DLD1 (cell line): ENCODE data around the gene MAN1A1.

Experiments
- in situ Hi-C: cut with HindIII; loops from 2 replicates; pipeline ENCODE4 v1.10.0; 2017; ENCODE audit warnings: low sequenced_read_pairs

Gene MAN1A1

GRCh38 chr6:119240257-119241110 lies 109.1 kb downstream of the MAN1A1 start:
- in situ Hi-C loops, result no loop called here

- in situ Hi-C loops, result no loop called here
Observed at GRCh38 chr6:119237177-119237715, 112.3 kb downstream of the MAN1A1 start.

GRCh38 chr6:119234941-119235340 lies 114.6 kb downstream of the MAN1A1 start:
- in situ Hi-C loops, result no loop called here

- in situ Hi-C loops, result no loop called here
Observed at GRCh38 chr6:119234457-119234856, 115.1 kb downstream of the MAN1A1 start.

- in situ Hi-C loops, result no loop called here
Observed at GRCh38 chr6:119233312-119233984, 116.1 kb downstream of the MAN1A1 start.

GRCh38 chr6:119231394-119231793 lies 118.2 kb downstream of the MAN1A1 start:
- in situ Hi-C loops, result no loop called here

GRCh38 chr6:119230160-119230559 lies 119.4 kb downstream of the MAN1A1 start:
- in situ Hi-C loops, result no loop called here

- in situ Hi-C loops, result no loop called here
Observed at GRCh38 chr6:119227377-119227776, 122.2 kb downstream of the MAN1A1 start.

GRCh38 chr6:119226089-119226488 lies 123.5 kb downstream of the MAN1A1 start:
- in situ Hi-C loops, result no loop called here

- in situ Hi-C loops, result no loop called here
Observed at GRCh38 chr6:119224095-119224701, 125.4 kb downstream of the MAN1A1 start.

- in situ Hi-C loops, result no loop called here
Observed at GRCh38 chr6:119220452-119220851, 129.1 kb downstream of the MAN1A1 start.

- in situ Hi-C loops, result no loop called here
Observed at GRCh38 chr6:119218548-119218947, 131.0 kb downstream of the MAN1A1 start.

- in situ Hi-C loops, result no loop called here
Observed at GRCh38 chr6:119215885-119216590, 133.5 kb downstream of the MAN1A1 start.

- in situ Hi-C loops, result no loop called here
Observed at GRCh38 chr6:119215309-119215708, 134.3 kb downstream of the MAN1A1 start.

- in situ Hi-C loops, result no loop called here
Observed at GRCh38 chr6:119210596-119210995, 139.0 kb downstream of the MAN1A1 start.

- in situ Hi-C loops, result no loop called here
Observed at GRCh38 chr6:119209452-119210205, 139.9 kb downstream of the MAN1A1 start.

GRCh38 chr6:119207971-119208725 lies 141.4 kb downstream of the MAN1A1 start:
- in situ Hi-C loops, result no loop called here

- in situ Hi-C loops, result no loop called here
Observed at GRCh38 chr6:119207327-119207726, 142.2 kb downstream of the MAN1A1 start.

- in situ Hi-C loops, result no loop called here
Observed at GRCh38 chr6:119205911-119206618, 143.5 kb downstream of the MAN1A1 start.
